Pulmonary artery endothelial cell (primary cell): Measurements from ENCODE around the gene KIF1B. TPM values are rescaled to one million over a fixed set of nuclear protein-coding genes. Genes with fewer than 3 reads are reported as not detected.
A peak's percentile ranks its signal among the peaks of the same experiment; 100 is the strongest.

Experiments
- DNase-seq: peaks from one replicate; pipeline ENCODE4 v3.0.0-alpha.2; 2011; ENCODE audit warnings: low read depth, low spot score
- total RNA-seq: library from RNA; depleted of rRNA; stranded (reverse); fragments of >200 nt; gene quantifications from 2 replicates; pipeline ENCODE4 v1.2.3, GENCODE V29; 2014

KIF1B gene, protein sequence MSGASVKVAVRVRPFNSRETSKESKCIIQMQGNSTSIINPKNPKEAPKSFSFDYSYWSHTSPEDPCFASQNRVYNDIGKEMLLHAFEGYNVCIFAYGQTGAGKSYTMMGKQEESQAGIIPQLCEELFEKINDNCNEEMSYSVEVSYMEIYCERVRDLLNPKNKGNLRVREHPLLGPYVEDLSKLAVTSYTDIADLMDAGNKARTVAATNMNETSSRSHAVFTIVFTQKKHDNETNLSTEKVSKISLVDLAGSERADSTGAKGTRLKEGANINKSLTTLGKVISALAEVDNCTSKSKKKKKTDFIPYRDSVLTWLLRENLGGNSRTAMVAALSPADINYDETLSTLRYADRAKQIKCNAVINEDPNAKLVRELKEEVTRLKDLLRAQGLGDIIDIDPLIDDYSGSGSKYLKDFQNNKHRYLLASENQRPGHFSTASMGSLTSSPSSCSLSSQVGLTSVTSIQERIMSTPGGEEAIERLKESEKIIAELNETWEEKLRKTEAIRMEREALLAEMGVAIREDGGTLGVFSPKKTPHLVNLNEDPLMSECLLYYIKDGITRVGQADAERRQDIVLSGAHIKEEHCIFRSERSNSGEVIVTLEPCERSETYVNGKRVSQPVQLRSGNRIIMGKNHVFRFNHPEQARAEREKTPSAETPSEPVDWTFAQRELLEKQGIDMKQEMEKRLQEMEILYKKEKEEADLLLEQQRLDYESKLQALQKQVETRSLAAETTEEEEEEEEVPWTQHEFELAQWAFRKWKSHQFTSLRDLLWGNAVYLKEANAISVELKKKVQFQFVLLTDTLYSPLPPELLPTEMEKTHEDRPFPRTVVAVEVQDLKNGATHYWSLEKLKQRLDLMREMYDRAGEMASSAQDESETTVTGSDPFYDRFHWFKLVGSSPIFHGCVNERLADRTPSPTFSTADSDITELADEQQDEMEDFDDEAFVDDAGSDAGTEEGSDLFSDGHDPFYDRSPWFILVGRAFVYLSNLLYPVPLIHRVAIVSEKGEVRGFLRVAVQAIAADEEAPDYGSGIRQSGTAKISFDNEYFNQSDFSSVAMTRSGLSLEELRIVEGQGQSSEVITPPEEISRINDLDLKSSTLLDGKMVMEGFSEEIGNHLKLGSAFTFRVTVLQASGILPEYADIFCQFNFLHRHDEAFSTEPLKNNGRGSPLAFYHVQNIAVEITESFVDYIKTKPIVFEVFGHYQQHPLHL (N-terminal part only)
- total RNA-seq = 28.0 and 37.8 TPM in 2 replicates

DNA sequence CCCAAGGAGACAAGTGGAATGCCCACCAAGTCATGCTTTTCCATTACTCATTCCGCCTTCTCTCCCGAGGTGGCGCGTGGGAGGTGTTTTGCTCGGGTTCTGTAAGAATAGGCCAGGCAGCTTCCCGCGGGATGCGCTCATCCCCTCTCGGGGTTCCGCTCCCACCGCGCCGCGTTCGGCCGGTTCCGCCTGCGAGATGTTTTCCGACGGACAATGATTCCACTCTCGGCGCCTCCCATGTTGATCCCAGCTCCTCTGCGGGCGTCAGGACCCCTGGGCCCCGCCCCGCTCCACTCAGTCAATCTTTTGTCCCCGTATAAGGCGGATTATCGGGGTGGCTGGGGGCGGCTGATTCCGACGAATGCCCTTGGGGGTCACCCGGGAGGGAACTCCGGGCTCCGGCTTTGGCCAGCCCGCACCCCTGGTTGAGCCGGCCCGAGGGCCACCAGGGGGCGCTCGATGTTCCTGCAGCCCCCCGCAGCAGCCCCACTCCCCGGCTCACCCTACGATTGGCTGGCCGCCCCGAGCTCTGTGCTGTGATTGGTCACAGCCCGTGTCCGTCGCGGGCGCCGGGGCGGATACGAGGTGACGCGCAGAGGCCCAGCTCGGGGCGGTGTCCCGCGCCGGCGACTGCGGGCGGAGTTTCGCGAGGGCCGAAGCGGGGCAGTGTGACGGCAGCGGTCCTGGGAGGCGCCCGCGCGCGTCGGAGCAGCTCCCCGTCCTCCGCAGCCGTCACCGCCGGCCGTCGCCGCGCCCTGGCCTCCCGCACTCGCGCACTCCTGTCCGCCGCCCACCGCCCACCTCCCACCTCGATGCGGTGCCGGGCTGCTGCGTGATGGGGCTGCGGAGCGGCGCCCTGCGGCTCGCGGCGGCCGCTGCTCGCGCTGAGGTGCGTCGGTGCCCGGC lies at the start of gene KIF1B:
TSS of gene KIF1B (plus strand) at position 666 of the 906 bp plus-strand sequence. CDS start 21,759 bp downstream, outside the sequence.
- DNase-seq = peak; percentile 90

DNA sequence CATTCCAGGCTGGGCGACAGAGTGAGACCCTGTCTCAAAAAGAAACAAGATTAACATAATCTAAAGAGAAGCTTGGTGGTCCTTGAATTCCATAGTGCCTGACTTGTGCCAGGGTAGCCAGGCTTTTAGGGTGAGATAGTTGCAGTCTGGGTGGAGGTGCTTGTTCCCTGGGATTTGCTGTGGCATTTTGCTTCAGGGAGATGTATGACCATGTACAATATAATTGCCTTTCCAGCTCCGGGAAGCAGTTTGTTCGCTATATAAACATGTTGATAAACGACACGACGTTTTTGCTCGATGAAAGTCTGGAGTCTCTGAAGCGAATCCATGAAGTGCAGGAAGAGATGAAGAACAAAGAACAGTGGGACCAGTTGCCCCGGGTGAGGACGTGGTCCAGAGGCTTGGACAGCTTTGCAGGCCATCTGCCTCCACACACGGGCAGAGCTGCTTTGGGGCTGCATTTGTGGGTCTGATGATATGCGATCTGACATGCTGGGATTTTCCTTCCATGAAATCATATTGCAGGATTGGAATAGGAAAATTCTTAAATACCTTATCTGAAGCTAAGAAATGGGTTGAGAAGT lies 49.4 kb upstream of the KIF1B start:
- DNase-seq = no peak

DNA sequence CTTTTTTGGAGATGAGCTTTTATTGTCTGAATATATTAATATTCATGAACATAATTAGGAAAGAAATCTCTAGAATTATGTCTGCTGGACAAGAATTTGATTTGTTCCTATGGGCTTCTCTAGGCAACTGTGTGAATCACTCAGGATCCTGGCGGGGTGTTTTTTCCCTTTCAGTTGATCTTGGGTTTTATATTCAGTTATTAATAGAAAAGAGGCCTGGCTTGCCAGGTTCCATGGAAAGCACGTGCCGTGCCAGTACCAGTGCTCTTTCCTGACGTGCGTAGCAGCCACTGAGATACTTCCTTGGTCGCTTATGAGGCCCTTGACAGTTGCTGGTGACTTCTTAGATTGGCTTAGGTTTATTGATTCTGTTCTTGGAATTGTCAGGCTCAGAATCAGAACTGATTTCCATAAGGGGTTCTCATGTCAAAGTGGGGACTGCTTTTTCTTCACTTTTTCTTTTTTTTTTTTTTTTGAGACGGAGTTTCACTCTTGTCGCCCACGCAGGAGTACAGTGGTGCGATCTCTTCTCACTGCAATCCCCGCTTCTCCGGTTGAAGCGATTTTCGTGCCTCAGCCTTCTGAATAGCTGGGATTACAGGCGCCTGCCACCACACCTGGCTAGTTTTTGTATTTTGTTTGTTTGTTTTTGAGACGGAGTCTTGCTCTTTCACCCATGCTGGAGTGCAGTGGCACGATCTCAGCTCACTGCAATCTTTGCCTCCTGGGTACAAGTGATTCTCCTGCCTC lies 48.7 kb upstream of the KIF1B start:
- no peak for DNase-seq

DNA sequence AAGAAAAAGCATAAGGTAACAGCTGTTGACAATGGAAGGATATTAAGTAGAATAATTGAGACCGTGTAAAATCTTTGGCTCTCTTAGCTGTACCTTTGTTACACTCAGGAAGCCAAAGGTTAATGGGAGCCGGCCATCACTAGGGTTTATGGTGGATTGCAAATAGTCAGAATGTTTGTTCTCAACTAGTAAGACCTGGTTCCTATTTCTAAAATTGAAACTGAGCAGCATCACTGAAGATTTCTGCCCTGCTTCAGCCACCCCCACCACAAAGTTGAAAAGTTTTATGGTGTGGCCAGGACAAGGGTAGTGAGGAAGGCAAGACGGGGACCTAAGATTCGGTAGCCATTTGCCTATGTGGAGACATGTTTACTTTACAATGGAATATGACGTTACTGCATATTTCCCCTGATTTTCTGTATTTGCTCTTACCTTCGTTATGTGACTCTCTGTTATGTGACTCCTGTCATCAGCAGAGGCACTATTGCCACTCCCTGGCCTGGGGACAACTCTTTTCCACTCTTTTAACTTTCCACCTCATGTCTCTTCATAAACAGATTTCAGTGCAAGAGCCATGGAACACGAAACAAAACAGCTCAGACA lies 41.4 kb upstream of the KIF1B start:
- no peak for DNase-seq

DNA sequence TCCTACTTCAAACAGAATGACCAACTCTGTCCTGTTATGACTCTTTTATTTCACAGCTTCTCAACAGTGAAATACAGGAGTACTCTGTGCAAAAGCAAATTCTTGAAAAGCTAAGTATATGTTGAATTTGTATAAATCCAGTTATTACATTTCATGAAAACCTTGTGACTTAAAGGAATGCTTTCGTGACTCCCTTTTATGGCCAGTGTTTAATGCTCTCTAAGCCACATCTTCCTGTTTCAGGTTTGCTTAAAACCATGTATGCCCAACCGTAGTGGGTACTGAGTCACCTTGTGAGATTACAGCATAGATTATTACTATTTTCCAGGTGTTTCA lies 40.2 kb upstream of the KIF1B start:
- no peak for DNase-seq

DNA sequence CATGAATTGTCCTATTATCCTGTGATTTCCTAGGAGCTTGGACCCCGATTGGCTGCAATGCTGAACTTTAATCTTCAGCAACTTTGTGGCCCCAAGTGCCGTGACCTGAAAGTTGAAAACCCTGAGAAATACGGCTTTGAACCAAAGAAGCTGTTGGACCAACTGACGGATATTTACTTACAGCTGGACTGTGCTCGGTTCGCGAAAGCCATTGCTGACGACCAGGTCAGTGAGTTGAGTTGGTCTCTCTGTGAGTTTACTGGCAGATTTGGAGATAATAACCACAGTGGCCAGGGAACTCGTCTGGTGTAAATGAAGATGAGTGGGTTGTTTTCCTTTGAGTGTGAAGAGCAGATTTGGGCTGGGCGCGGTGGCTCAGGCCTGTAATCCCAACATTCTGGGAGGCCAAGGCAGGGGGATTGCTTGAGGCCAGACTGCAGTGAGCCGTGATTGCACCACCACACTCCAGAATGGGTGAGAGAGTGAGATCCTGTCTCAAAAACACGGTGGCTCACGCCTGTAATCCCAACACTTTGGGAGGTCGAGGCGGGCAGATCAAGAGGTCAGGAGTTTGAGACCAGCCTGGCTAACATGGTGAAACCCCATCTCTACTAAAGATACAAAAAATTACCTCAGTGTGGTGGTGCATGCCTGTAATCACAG lies 39.1 kb upstream of the KIF1B start:
- no peak for DNase-seq

DNA sequence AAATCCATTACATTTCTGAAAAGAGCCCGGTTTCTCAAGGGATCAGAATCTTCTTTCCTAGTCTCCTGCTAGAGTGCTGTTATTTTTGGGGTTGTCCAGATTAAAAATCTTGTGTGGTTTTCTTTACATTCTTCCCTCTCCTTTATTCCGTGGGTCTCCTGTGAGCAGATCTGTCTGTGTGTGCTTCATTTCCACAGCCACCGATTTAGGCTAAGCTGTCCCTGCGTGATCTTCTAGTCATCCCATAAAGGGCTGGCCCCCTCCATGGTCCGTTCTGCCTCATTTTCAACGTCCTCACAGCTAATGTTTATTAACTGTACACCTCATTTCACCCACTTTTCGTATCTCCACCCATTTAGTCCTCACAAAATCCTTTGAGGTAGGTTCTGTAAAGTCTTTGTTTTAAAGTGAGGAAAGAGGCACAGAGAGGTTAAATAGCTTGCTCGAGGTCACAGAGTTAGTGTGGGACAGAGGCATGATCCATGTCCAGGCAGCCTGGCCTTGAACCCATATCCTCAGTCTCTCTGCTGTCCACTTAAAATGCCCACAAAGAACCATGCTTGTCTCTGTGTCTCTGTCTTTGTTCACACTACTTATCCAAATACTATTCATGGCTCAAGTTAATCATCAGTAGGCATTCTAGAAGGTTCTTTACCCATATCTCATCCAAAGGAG lies 38.2 kb upstream of the KIF1B start:
- DNase-seq = no peak

DNA sequence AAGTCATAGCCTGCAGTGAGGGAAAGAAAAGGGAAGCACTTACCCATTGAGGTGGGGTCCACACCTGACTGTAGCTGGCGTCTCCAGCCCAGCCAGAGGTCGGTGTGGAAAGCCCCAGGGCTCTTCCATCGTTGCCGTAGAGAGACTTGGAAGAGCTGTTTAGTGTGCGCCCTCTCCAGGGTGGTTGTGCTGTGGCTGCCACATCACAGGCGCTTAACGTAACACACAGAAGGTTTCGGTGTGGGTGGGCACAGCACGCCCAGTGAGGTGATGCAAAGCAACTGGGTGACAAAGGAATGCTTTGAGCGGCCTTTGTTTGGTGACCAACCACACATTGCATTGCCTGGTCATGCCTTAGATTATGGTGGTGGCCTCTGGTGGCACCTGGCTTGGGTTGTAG lies 36.8 kb upstream of the KIF1B start:
- no peak for DNase-seq

DNA sequence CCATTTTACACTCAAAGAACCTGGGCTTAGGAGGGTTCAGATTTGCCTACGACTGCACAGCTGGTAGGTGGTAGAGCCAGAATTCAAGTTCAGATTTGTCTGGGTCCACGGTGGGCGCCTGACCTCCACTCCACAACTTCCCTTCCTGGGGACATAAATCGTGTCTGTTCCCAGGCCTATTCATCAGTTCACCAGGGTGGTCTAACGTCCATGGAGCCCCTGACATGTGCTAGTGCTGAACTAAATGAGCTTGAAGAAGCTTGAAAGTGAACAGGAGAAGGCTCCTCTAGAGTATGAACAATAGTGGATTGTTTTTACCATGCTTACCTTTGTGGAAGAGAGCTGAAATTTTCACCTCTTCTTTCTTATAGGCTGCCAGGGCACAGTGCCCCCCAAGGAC lies 32.5 kb upstream of the KIF1B start:
- no peak for DNase-seq

DNA sequence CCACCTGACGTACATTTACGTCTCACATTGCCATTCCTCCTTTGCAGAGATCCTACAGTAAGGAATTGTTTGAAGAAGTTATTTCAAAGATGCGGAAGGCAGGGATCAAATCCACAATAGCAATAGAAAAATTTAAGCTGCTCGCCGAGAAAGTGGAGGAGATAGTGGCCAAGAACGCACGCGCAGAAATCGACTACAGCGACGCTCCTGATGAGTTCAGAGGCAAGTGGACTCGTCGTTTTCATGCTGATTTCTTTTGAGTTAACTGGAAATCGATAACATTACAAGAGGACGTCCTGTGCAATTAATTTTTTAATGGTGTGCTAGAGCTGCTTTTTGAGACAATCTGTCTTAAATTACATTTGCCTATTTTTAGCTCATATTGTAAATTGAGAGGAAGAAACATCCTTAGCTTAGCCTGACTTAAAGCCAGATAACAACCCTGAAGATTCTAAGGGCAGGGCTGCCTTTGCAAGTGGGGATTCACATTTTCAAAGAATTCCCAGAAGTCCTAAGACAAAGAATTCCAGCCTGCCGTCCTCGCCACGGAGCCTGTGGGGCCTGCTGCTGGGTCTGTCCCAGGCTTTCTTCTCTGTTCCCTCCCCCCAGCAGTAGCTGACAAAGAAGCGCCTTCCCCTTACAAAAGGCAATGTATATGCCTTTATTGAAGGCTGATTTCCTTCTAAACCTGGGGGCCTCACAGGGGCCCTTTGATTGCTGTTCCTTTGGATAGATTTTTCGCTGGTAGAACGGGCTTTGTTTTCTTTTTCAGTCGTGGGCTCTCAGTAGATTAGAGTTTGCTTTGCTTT lies 31.6 kb upstream of the KIF1B start:
- DNase-seq = no peak

DNA sequence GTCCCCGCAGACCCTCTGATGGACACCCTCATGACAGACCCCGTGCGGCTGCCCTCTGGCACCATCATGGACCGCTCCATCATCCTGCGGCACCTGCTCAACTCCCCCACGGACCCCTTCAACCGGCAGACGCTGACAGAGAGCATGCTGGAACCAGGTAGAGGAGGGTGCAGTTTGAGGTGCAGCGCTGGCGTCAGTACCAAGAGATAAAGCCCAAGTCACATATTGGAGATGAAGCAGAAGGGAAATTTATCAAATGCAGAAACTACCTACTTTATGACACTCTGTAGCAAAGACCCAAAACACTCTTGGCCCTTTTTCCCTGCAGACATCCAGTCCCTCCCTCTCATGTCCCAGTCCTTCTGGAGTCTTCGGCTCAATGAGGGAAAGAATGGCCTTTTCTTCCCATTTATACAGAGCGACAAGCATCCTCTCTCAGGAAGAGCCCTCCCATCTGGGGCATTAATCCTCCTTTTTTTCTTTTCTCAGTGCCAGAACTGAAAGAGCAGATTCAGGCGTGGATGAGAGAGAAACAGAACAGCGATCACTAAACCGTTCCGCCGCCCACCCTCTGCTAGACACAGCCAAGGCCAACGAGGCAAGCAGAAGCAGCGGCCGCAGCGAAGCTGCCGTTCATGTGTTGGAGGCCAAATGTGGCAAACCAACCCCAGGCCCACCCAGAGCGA lies 30.8 kb upstream of the KIF1B start:
- no peak for DNase-seq

DNA sequence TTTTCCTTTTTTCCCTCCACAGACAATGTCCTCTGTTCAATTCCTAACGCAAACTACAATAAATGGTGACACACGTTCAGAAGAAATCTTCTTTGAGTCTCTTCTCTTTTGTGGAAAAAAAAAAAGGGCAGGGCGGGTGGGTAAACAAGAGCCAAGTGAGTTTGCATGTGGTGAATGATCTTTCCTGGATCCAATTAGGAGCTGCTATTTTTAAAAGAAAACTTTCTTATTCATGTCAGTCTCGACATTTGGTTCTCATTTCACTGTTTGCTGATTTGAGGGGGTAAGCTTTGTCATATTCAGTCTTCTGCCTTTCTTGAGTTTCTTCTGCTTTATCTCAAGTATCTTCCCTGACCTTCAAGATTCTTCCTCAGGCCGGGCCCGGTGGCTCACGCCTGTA lies 29.2 kb upstream of the KIF1B start:
- no peak for DNase-seq

DNA sequence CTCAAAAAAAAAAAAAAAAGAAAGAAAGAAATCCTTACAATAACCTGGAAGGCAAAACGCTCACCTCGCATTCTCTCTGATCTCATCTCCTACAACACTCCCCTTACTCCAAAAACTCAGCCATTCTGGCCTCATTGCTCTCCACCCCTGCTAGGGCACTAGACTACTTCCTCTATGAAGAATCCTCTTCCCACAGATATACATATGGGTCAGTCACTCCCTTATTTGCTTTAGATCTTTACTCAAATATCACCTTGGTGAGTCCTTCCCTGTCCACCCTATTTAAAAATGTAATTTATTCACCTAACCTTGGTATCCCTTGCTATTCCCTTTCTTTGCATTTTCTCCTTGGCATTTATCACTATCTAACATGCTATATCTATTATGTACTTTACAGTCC lies 24.6 kb upstream of the KIF1B start:
- DNase-seq = no peak

DNA sequence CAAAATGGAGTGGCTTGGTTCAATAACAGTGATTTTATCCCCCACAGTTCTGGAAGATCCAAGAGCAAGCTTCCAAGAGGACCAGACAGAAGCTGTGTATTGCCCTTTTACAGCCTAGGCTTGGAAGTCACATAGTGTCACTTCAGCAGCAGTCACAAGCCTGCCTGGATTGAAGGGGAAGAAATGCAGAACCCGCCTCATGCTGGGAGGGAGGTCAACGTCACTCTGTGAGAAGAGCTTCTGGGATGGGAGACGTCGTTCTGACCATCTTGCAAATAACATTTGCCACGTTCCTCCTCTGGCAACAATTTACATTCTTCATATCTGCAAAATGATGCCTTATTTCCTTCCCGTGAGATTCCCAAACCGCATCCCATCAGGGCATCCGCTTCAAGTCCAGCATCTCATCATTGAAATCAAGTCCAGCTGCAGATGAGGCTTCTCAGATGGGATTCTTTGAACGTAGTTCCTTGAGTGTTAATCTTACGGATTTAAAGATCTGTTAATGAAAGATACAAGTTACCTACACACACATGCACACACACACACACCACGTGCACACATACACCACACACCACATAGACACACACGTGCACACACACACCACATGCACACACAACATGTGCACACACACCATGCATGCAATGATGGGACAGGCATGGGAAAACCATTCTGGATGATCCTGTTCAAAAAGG lies 23.9 kb upstream of the KIF1B start:
- DNase-seq = no peak

DNA sequence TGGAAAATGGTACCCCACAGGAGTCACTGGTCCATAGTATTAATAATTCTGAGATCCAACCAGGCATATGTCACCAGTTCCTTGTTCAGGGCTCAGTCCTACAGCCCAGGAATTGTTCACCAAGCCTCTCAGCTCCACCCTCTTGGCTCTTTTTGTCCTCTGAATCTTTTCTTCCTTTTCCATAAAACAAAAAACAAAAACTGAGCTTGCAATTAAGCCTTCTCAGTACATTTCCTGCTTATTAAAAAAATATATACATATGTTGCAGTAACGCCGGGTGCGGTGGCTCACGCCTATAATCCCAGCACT lies 23.4 kb upstream of the KIF1B start:
- no peak for DNase-seq

DNA sequence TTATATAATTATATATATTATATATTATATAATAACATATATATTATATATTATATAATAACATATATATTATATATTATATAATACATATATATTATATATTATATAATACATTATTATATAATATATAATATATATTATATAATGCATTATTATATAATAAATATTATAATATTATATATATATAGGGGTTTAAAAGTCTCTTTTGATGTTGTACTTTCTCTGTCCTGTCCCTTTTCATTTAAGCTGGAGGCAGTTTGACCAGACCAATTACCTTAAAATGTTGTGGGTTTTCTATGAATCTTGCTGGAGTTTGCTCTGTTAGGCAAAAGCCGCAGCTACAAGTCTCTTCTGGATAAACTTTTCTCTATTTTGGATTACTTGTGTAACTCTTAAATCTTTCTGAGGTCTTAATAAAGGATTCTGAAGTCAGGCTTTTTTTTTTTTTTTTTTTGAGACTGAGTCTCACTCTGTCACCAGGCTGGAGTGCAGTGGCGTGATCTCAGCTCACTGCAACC lies 22.2 kb upstream of the KIF1B start:
- DNase-seq = no peak
